ENCODE data around the gene DPH2. TPM values are rescaled to one million over a fixed set of nuclear protein-coding genes. Genes with fewer than 3 reads are reported as not detected.

The DPH2 gene
- total and polyA plus RNA-seq, 9 donors, result 7.2 to 27.0 (median 15.5) TPM

- H3K27ac ChIP-seq, result no peak overlapping the region
- no peak for TF ChIP-seq CTCF (IDR thresholded peaks at IDR 0.05)
- H3K4me1 ChIP-seq (ENCODE audit: insufficient read depth), result no peaks in the 10 kb centered on the region
- intact Hi-C loops (cut with DNase I), result no loop called here
- no peaks in the 10 kb centered on the region for H3K36me3 ChIP-seq
- H3K27me3 ChIP-seq, result no peaks in the 10 kb centered on the region
- 64 to 69% (median 64%) methylated on average over 8 of the region's 8 CpGs for WGBS, 3 donors
- H3K9me3 ChIP-seq, result no peaks in the 10 kb centered on the region
- no peak for DNase-seq
- no peak overlapping the region for H3K4me3 ChIP-seq
Observed at GRCh38 chr1:44014365-44015104, 44.7 kb downstream of the DPH2 start.

- no peaks in the 10 kb centered on the region for H3K27me3 ChIP-seq
- TF ChIP-seq CTCF (IDR thresholded peaks at IDR 0.05), result no peak
- TF ChIP-seq EP300 (IDR thresholded peaks at IDR 0.05), result no peak
- no peak for TF ChIP-seq POLR2A (IDR thresholded peaks at IDR 0.05)
- H3K9me3 ChIP-seq, result no peaks in the 10 kb centered on the region
- no peaks in the 10 kb centered on the region for H3K36me3 ChIP-seq
- WGBS, 3 donors, result 56 to 70% (median 66%) methylated on average over 3 of the region's 3 CpGs
- H3K4me3 ChIP-seq, result no peak overlapping the region
- no peak overlapping the region for H3K27ac ChIP-seq
- intact Hi-C loops (cut with DNase I), result no loop called here
- no peak for DNase-seq
- no peaks in the 10 kb centered on the region for H3K4me1 ChIP-seq (ENCODE audit: insufficient read depth)
Observed at GRCh38 chr1:44015206-44015605, 45.4 kb downstream of the DPH2 start.

GRCh38 chr1:44016041-44016889 lies 46.5 kb downstream of the DPH2 start:
- no peaks in the 10 kb centered on the region for H3K27me3 ChIP-seq
- TF ChIP-seq EP300 (IDR thresholded peaks at IDR 0.05) (no peak), CTCF (IDR thresholded peaks at IDR 0.05) (no peak), POLR2A (IDR thresholded peaks at IDR 0.05) (no peak)
- H3K27ac ChIP-seq, result no peak overlapping the region
- no peak for DNase-seq
- H3K9me3 ChIP-seq, result no peaks in the 10 kb centered on the region
- WGBS, 3 donors, result 89 to 92% (median 89%) methylated on average over 20 of the region's 20 CpGs
- H3K4me3 ChIP-seq, result no peak overlapping the region
- intact Hi-C loops (cut with DNase I), result no loop called here
- H3K4me1 ChIP-seq (ENCODE audit: insufficient read depth), result no peaks in the 10 kb centered on the region
- no peaks in the 10 kb centered on the region for H3K36me3 ChIP-seq

- no peak for TF ChIP-seq EP300 (IDR thresholded peaks at IDR 0.05)
- no peak for TF ChIP-seq POLR2A (IDR thresholded peaks at IDR 0.05)
- TF ChIP-seq CTCF (IDR thresholded peaks at IDR 0.05), result no peak
- Histone ChIP-seq H3K9me3 (no peaks in the 10 kb centered on the region), H3K27me3 (no peaks in the 10 kb centered on the region), H3K36me3 (no peaks in the 10 kb centered on the region), H3K27ac (no peak overlapping the region), H3K4me1 (ENCODE audit: insufficient read depth) (no peaks in the 10 kb centered on the region), H3K4me3 (no peak overlapping the region)
- intact Hi-C loops (cut with DNase I), result no loop called here
- WGBS, 3 donors, result 89 to 91% (median 90%) methylated on average over 20 of the region's 20 CpGs
- DNase-seq, result no peak
Observed at GRCh38 chr1:44016890-44017400, 47.1 kb downstream of the DPH2 start.
